Activated CD8-positive, alpha-beta memory T cell treated with anti-CD3 and anti-CD28 coated beads for 4 hours (primary cell): Measurements from ENCODE around the gene PGBD5.

Source experiments
- DNase-seq, 2 donors: peaks; one replicate each; pipeline ENCODE4 v3.0.0-alpha.2; 2020; ENCODE audit warnings: low read depth in 2 of 2

Gene PGBD5

DNA sequence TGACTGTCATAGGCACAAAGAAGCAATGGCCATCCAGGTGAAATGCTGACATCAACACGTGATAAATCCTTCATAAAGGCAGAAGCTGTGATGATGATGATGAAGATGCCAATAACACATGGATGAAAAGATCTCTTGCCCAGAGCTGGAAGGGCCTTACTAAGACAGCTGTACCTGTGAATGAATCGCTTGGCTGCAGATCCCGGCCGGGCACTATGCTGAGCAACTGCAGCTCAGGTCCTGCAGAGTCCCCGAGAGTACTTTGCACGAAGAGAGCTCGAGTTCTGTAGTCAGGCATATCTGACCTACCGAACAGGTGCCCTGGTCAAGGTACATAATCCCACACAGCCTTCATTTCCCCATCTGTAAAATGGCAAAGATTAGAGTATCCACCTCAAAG, 48.8 kb downstream of the PGBD5 start:
- DNase-seq: no peak

DNA sequence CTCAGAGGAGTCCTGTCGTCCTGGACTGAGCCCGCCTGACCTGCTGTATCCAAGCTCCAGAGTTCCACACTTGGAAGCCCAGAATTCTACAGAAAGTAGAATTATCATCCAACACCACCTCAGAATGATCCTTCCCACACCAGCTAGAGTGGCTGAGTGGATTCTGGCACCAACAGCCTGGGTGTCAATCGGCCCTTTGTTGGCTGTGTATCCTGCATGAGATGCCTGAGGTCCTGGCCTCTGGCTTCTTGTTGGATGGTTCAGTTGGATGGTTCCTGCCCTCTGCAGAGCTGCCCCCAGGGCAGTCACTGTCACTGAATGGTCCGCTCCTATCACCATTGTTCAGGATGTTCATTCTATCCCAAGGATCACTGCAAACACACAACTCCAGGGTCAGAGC, 49.8 kb downstream of the PGBD5 start:
- no peak for DNase-seq

DNA sequence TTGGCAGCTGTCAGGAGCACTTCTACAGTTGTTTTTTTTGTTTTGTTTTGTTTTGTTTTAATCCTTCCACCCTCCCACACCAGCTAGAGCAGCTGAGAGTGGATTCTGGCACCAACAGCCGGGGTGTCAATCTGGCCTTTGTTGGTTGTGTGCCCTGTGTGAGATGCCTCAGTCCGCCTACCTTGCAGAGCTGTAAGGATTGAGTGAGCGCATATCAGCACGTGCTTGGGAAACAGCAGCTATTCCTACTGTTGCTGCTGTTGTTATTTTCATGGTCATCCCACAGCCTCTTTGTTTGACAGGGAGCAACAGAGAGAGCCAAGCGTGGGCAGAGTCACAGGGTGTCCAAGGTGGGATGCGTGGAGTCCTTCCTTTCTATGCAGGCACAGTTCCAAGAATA, 50.4 kb downstream of the PGBD5 start:
- DNase-seq: no peak

DNA sequence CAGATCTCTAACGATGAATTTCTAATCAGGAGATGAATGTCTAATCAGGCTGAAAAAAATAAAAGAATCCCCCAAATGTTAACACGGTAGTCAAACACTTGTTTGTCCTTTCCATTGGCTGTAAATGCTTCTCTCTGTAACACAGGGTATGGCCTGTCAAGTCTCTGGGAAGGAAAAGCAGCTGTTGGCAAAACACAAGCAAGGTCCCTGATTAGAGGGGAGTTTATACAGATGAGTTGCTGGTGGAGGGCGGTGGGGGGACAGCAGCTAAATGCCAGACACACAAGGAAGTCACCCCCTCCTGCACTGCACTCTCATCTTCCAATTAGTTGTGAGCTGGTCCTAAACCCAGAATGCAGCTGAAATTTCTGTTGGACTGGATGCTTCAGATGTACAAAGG, 51.0 kb downstream of the PGBD5 start:
- no peak for DNase-seq

DNA sequence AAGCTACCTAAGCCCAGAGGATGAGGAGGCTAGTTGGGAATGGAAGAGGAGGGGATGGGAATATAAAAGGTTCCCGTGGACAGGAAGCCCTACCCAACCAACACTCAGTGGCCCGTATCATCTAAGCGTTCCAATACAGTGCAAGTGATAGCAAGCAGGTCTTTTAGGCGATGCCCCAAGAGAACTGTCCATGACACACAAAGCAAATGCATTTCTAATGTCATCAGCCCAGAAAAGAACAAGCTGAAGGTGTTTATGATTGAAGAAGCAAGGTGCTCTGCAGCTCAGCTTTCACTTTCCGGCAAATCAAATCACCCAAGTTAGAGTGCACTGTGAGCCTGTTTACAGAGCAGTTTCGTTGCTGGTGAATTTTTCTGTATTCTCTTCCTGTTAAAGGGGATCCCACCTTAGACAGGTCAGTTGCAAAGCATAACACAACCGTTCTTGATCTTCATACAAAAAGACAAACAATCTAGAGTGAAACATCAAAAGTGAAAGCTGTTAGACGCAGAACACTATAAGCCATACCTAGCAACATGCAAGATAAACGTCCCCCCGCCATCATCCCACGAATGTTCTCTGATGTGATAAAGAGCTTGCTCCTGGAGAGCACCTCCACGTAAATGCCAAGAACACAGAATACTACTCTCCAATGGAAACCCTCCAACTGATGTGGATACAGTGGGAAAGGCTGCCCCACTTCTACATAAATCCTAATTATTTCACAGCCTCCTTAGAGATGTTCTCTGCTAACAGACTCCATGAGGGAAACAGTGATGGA, 54.0 kb downstream of the PGBD5 start:
- DNase-seq: no peak

DNA sequence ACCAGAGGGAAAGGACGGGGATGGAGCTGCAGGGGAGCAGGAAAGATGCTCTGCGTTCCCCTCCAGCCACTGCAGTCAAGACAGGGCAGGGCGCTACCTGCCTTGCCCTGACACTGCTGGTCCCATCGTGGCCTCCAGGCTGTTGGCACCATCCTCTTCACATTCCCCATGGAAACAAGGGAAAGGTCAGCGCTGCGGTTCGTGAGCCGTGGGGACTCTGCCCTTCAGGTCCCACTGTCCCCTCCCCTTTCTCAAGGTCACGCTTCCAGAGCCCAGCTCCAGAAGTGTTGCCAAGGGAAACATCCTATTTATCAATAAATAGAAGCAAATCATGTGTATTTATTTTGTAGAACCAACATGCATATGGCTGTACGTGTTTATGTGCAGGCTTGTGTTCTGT, 56.0 kb downstream of the PGBD5 start:
- no peak for DNase-seq

DNA sequence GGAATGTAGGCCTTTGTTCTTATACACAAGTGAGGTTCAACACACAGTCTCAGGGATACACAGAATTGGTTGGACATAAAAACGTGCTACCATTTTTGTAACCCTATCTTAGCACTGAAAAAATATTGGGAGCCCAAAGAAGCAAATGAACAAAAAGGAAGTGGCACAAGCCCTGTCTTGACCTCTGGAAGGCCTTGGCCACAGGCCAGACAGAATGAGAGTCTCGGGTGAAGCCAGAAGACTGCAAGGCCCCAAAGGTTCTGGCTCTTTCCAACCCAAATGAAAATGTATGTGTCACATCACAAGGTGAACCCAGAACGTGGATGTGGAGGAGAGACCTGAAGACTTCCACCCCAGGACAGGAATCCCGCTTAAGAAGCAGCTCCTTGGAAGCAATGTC, 57.3 kb downstream of the PGBD5 start:
- no peak for DNase-seq

DNA sequence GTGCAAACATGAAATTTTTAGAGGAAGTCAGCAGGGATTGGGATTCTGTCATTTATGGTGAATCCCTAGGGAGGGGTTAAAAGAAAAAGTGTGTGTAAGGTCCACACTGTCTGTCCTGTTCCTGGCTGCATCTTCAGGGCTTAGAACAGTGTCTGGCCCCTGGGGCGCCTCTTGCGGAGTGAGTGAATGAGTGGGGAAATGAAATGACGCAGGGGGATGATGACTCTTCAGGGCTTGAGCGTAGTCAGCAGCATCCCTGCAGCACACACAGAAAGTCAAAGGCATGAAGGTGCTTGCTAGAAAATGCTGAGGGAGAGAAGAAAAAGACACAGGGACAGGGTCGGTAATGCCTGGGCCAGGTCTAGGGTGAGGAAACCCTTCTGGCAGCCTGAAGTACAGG, 57.8 kb downstream of the PGBD5 start:
- no peak for DNase-seq

DNA sequence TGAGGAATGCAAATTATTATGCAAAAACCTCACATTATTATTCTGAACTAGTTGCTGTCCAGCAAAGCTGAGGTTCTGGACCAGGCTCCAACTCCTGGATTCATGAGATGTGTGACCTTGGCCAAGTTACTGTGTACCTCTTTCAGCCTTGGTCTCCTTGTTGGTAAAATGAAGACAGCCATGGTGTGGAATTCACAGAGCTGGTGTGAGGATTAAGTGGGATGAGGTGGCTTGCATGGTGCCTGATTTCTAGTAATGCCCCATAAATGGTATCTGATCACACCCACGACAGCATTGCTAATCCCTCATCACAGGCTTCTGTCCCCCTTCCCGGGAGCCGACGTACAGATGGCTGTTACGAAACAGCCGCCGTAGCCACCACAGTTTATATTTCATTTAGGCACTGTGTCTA, 59.6 kb downstream of the PGBD5 start:
- no peak for DNase-seq

DNA sequence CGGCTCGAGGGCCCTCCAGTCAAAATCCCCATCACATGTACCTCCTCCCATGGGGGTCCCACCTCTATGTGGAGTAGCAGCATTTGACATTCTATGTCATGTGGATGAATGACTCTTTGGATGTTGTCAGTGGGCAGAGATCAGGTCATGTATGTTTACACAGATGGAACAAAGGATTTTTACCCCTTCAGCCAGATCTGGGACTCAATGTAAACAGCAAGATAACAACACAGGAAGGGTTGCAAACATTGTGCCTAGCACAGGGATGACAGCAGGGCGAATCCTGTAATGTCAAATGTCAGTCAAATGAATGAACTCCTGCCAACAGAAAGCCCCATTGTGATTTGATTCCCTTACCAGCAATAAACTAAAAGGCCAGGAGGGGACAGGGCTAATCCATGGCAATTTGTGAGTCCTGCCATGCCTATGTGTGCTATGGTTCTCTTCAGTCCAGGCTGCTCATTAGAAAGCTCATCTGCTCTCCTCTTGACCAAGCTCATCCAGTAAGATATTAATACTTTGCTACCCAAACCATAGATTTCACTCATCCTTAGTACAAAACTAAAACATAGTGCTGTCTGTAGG, 60.3 kb downstream of the PGBD5 start:
- no peak for DNase-seq

DNA sequence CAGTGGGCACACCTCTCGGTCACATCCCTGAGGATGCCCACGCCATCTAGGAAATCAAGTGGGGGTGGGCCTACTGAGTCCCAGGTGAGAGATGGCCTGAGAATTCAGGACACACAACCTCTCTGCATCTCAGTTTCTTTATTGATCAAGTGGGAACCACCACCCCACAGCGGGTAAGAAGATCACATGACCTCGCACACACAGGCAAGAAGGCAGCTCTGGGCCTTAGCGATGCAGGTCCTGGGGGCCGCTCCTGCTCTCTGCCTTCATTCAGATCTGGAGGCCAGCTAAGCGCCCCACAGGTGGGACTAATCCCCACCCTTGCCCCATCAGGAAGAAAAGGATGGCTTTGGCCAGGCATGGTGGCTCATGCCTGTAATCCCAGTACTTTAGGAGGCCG, 63.2 kb downstream of the PGBD5 start:
- no peak for DNase-seq

DNA sequence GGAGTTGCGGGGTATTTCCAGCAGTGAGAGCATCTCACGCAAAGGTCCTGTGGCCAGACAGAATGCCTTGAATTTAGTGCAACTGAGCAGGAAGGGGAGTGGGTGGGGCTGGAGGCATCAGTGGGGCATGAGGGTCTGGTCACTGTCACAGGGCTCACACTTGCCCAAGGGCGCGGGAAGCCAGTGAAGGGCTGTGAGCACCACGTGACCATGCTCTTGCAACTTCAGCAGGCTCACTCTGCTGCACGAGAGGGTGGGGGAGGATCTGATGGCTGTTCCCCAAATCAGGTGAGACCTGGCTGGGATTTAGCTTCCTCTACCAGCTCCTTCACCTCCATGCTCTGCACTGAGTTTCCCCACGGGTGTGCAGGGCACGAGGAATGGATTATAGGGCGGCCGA, 64.2 kb downstream of the PGBD5 start:
- DNase-seq: no peak

DNA sequence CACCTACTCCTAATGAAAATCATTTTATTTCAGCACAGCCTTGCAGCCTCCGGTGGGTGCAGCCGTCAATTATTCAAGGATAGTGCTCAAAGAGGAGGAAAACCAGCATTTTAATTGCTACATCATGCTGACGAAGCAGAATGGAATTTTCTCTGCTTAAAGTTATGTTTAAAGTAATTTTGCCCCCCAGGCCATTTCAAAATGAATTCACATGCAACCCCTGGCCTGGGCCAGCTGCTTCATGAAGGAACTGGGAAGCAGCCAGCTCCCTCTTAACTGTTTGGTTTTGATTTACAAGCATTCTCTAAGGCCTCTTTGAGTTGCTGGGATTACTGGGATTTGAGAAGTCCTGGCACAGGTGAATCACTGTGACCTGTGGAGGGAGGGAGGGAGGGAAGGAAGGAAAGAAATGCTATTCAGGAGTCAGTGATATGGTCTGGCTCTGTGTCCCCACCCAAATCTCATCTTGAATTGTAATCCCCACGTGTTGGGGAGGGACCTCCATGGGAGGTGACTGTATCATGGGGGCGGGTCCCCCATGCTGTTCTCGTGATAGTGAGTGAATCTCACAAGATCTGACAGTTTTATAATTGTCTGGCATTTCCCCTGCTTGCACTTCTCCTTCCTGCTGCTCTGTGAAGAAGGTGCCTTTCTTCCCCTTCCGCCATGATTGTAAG, 66.0 kb downstream of the PGBD5 start:
- DNase-seq: no peak

DNA sequence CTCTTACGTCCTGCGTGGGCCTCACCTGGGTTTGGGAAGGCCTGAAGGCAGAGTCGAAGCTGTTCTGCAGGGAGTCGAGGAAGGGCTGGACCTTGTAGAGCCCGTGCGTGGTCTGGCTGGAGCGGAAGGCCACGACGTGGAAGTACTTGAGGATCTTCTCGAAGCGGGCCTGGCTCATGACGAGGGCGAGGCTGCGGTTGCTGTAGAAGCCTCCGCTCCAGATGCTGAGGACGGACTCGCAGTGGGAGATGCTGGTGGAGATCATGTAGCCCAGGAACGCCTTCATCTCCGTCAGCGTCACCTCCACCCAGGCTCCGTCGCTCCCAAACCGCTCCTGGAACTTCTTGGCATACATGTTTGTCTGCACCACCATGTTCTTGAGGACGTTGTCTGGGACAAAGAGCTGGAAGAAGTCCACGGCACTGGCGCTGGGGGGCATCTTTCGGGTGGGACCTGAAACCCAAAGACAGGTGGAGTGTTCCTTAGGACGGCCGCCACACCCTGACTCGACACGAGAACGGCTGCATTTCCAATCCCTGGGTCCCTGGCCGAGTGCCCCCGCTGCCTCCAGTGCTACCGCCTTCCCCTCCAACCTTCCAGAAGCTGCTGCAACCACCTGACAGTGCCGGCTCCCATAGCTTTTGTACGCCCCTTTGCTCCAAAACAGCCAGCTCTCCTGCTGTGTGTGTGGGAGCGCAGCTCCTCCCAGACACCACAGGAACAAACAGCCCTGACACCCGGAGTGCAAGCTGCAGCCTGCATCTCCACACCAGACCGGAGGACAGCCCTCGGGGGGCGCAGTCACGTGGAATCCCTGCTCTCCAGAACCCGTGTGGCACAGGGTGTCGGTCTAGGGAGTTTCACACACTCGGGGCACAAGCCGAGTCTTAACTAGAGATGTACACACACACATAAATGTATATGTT, 69.0 kb downstream of the PGBD5 start:
- no peak for DNase-seq

DNA sequence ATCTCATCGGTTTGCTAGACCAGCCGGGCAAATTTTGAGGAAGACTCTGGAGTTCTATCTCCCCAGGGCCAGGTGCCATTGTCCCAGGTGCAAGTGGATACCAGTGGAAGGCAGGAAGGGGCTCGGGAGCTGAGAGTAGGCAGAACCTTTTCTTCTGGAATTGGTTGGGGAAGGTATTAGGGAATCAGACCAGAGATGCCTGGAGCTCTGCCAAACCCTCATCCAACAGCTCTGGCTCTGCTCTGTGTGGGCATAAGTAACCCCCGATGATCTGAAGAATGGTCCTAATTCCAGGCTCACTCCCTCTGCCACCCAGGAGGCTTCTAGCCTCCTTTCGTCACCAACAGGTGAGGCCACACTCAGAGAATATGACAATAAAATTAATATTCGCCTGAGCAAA, 69.9 kb downstream of the PGBD5 start:
- no peak for DNase-seq

DNA sequence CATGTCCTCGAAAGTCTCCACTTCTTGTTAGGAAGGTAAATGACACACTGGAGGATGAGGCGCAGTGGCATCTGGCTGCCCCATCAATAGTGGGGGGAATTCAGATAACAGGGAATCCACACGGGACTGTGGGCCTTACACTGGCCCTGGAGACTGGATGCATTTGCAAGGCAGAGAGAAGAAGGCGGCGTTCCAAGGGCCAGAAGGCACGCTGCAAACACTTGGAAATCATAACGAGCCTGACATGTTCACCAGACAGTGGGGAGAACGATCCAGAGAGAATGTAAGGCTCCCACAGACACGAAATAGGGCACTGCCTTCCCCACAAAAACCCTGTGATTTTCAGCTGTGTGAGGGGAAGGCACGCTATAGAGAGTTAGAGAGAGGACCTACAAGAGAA, 70.5 kb downstream of the PGBD5 start:
- no peak for DNase-seq

DNA sequence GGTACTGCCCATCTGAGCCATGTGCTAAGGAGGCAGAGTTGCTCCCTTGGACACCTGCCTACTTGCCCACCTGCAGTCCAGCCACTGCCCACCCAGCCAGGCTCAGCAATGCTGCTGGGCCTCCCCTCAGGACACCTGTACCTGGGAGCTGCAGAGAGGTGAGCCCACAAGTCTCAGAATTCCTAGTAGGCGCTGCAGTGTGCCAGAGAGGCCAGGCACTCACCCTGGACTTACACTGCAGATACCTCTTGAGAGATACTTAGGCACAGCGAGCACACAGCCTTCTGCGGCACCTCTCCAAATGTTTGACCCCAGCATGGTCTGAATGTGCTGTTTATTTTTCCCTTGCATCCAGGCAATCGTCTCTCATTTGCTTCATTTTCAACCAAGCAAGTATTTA, 71.0 kb downstream of the PGBD5 start:
- no peak for DNase-seq

DNA sequence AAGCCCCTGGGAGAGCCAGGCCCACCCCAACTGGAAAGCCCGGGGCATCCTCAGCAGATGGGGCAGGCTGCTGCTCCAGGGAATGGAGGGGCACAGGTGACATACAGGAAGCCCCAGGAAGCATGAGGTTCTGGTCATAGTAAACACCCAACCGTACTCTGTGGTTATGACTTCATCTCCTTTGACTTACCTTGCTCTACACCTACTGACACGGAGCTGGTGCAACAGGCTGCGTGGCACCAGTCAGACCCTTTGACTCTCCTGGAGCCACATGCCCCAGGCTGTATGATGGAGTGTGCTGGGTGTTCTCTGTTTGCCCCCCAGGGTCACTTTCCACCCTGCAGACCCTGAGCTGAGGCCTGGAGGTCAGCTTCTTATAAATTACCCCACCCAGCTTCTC, 72.1 kb downstream of the PGBD5 start:
- no peak for DNase-seq

DNA sequence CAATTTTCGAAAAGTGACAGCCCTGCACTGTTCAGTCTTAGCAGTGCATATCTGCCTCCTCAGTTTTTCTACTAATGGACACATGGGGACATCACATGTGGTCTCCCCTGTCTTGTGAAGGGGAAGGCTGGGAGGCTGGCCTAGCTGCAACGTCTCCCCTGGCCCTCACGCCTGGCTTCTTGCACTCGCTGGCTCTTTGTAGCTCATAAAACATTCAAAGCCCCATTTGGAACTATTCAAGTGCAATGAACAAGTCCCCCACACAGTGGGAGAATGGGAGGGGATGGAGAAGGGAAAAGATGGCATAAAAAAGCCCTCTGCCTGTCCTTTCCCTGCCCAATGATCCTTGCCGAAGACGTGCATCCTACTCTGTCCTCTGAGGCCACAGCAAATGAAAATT, 73.6 kb downstream of the PGBD5 start:
- DNase-seq: no peak

DNA sequence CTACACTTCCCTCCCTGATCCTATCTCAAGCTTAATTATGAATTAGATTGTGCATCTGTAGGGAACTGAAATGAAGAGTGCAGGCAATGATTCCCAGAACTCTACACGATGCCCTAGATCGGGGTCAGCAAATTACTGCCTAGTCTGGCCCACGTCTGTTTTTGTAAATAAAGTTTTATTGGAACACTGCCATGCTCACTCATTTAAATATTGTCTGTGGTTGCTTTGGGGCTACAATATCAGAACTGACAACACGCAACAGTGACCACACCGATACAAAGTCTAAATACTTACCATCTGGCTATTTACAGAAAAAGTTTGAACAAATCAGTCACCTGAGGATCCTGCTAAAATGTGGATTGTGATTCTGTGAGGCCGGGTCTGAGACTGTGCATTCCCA, 74.1 kb downstream of the PGBD5 start:
- no peak for DNase-seq

DNA sequence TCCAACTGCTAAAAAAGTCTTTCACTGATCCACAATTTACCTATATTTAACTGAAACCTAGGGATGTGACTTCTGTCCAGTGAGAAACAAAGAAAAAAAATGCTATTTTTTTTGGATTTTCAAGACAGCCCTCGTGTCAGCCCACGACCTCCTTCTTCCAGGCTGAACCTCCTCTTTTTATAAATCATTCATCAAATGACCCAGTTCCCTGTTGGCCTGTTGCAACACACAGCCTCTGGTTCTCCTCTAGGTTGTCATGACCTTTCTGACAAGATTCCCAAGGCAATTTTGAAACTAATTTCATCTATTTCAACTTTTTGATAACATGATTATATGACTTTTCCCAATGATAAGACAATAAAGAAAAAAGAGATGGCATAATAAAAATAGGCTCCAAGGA, 74.6 kb downstream of the PGBD5 start:
- no peak for DNase-seq

DNA sequence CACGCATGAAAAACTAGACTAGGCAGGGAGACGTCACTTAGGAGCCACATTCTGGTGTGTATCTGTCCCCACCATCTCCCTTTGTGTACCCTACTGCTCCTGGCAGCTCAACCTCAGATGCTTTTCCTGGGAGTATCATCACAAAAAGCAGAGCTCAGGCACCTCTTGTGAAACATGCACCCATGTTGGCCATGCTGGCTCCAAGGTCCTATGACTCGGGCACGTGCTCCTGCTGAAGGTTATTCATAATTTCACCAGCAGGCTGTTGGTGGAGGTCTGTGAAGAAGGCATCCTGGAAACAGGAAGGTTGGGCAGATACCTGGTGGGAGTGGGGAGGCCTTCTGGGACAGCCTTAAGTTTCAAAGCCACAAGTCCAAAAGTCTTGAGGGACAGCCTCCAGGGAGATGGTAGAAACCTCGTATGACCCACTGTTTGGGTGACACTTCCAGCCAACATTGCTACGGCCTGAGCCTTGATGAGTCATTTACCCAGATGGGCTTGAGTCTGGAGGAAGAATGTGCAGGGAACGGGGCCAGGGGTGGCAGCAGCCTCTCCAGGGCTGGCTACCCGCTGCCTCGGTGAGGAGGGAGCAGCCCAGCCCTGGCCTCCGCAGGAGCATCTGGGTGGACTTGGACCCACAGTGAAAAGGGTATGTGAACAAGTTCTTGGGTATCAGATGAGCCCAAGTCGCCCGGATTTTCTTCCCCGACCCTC, 75.8 kb downstream of the PGBD5 start:
- DNase-seq: no peak
